Neural cell (in vitro differentiated cells): ENCODE results near the gene PCED1B. TPM values are rescaled to one million over a fixed set of nuclear protein-coding genes. Genes with fewer than 3 reads are reported as not detected.

Source experiments
- H2AFZ ChIP-seq: fragments of 200-600, 300-800 bp; sonication (generic), shearing (Covaris generic); 2 replicates; pipeline ENCODE4 v1.6.0; 2014; ENCODE audit warnings: low read depth, mild to moderate bottlenecking, antibody characterized with exemption, low read length, moderate library complexity
- H3F3A ChIP-seq: fragments of 200-600 bp; shearing (Covaris generic); 2 replicates; pipeline ENCODE4 v1.6.1; 2016; ENCODE audit warnings: mild to moderate bottlenecking, moderate library complexity, mixed read lengths, antibody characterized with exemption, low read length; ENCODE audit not compliant: insufficient read depth, poor library complexity, severe bottlenecking
- H3K27ac ChIP-seq: fragments of 200-600, 300-800 bp; sonication (generic), shearing (Covaris generic); 2 replicates; pipeline ENCODE4 v1.5.1; 2014; ENCODE audit warnings: mild to moderate bottlenecking, low read length, moderate library complexity
- H3K27me3 ChIP-seq: fragments of 300-800, 200-600 bp; sonication (generic), shearing (Covaris generic); 2 replicates; pipeline ENCODE4 v1.6.0; 2014; ENCODE audit warnings: mild to moderate bottlenecking, low read depth, low read length, moderate library complexity; ENCODE audit not compliant: insufficient read depth
- H3K36me3 ChIP-seq: fragments of 300-800, 200-600 bp; sonication (generic), shearing (Covaris generic); 2 replicates; pipeline ENCODE4 v1.5.1; 2014; ENCODE audit warnings: mild to moderate bottlenecking, antibody characterized with exemption, low read length, moderate library complexity; ENCODE audit not compliant: insufficient read depth
- H3K4me2 ChIP-seq: fragments of 300-800, 200-600 bp; sonication (generic), shearing (Covaris generic); 2 replicates; pipeline ENCODE4 v1.6.0; 2014; ENCODE audit warnings: mild to moderate bottlenecking, low read length
- H3K4me3 ChIP-seq: fragments of 300-800, 200-600 bp; sonication (generic), shearing (Covaris generic); 2 replicates; pipeline ENCODE4 v1.5.1; 2014; ENCODE audit warnings: mild to moderate bottlenecking, low read length, moderate library complexity
- H3K79me2 ChIP-seq: fragments of 200-600 bp; shearing (Covaris generic); replicated peaks from 2 replicates; pipeline ENCODE4 v1.6.0; 2014; ENCODE audit warnings: mild to moderate bottlenecking, low read length, moderate library complexity; ENCODE audit not compliant: insufficient read depth
- H3K9ac ChIP-seq: fragments of 300-800, 200-600 bp; sonication (generic), shearing (Covaris generic); 2 replicates; pipeline ENCODE4 v1.6.1; 2016; ENCODE audit warnings: mild to moderate bottlenecking, low read length, mixed read lengths
- H3K9me2 ChIP-seq: fragments of 200-600 bp; shearing (Covaris generic); 2 replicates; pipeline ENCODE4 v1.6.1; 2016; ENCODE audit warnings: mild to moderate bottlenecking, low read length, mixed read lengths; ENCODE audit not compliant: insufficient read depth
- H3K9me3 ChIP-seq: fragments of 200-600, 300-800 bp; sonication (generic), shearing (Covaris generic); 2 replicates; pipeline ENCODE4 v1.6.1; 2016; ENCODE audit warnings: mild to moderate bottlenecking, mixed run types, low read length, moderate library complexity, mixed read lengths
- H4K20me1 ChIP-seq: fragments of 200-600 bp; shearing (Covaris generic); 2 replicates; pipeline ENCODE4 v1.6.1; 2016; ENCODE audit warnings: mild to moderate bottlenecking, mixed run types; ENCODE audit not compliant: insufficient read depth
- EP300 ChIP-seq: fragments of 450-650 bp; conservative IDR thresholded peaks from 2 replicates; pipeline ENCODE4 v1.6.1; 2014; ENCODE audit warnings: antibody characterized with exemption, mild to moderate bottlenecking, moderate library complexity; ENCODE audit not compliant: poor library complexity, severe bottlenecking
- EZH2 ChIP-seq: fragments of 200-600, 300-800 bp; shearing (Covaris generic), sonication (generic); IDR thresholded peaks from 2 replicates; pipeline ENCODE4 v1.6.1; 2014; ENCODE audit warnings: antibody characterized with exemption, low read length, borderline replicate concordance, mild to moderate bottlenecking; ENCODE audit not compliant: insufficient read depth, poor library complexity, severe bottlenecking
- MXI1 ChIP-seq: fragments of 450-650 bp; conservative IDR thresholded peaks from 2 replicates; pipeline ENCODE4 v1.6.1; 2014; ENCODE audit warnings: antibody characterized with exemption, mild to moderate bottlenecking; ENCODE audit not compliant: poor library complexity, severe bottlenecking
- POLR2AphosphoS5 ChIP-seq: IDR thresholded peaks from 2 replicates; pipeline ENCODE4 v1.6.1; 2012
- RAD21 ChIP-seq: fragments of 450-650 bp; conservative IDR thresholded peaks from 2 replicates; pipeline ENCODE4 v1.6.1; 2014; ENCODE audit warnings: antibody characterized with exemption, mild to moderate bottlenecking, moderate library complexity
- SMC3 ChIP-seq: fragments of 450-650 bp; conservative IDR thresholded peaks from 2 replicates; pipeline ENCODE4 v1.6.1; 2014; ENCODE audit warnings: antibody characterized with exemption, mild to moderate bottlenecking, moderate library complexity; ENCODE audit not compliant: poor library complexity
- TAF1 ChIP-seq: IDR thresholded peaks from 2 replicates; pipeline ENCODE4 v1.6.1; 2012; ENCODE audit warnings: low read depth
- polyA plus RNA-seq: library from polyadenylated mRNA; depleted of rRNA; stranded (reverse); fragments of >200 nt; gene quantifications from 2 replicates; pipeline ENCODE4 v1.2.3, GENCODE V29; 2014
- TF ChIP-seq, protein P1 (sequence below): IDR thresholded peaks from 2 replicates; pipeline ENCODE4 v1.6.1; 2012; ENCODE audit warnings: borderline replicate concordance
- TF ChIP-seq, protein P2 (sequence below): fragments of 450-650 bp; IDR thresholded peaks from 2 replicates; pipeline ENCODE4 v1.5.1; 2014; ENCODE audit warnings: antibody characterized with exemption, mild to moderate bottlenecking, moderate library complexity; ENCODE audit not compliant: poor library complexity, severe bottlenecking

Gene PCED1B
- polyA plus RNA-seq, 1 donor from 2014 or later, result not detected

DNA sequence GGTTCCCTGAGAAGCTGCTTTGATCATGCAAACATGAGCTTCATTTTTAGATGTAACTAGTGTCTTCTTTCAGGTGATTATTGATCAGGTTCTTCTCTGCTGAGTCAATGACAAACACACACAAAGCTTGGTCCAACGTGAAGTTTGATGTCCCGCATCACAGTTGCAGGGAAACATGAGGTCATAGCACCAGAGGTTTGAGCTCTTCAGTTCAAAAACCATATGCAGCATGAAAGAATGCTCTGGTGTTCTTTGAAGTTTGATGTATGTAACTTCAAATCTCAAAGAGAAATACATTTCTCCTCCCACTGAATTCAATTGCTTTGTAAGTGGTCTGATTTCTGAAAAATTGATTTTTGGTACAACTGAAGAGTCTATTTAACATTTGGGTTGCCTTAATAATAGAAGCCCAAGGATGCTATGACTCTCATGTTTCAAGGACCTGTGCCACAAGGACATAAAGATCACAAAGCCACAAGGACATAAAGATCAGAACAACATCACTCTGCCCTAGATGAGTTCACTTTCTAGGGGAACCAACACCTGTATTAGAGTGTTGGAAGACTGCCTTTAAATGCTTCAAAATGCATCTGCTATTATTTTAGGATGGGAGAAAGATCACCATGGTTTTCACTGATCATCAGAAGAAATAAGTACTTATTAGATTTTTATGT is 31.4 kb downstream of the PCED1B start:
- Histone ChIP-seq H3K4me2 (no peak overlapping the region), H3K27ac (no peak overlapping the region), H3K36me3 (no peaks in the 10 kb centered on the region), H3K27me3 (no peaks in the 10 kb centered on the region), H3K79me2 (no peaks in the 10 kb centered on the region), H3K9me3 (no peaks in the 10 kb centered on the region), H3K4me3 (no peak overlapping the region), H4K20me1 (no peaks in the 10 kb centered on the region), H3F3A (no peaks in the 10 kb centered on the region), H3K9ac (no peak overlapping the region), H2AFZ (no peak overlapping the region), H3K9me2 (no peaks in the 10 kb centered on the region)
- TF ChIP-seq EZH2 (no peak), SMC3 (no peak), EP300 (no peak), MXI1 (no peak), POLR2AphosphoS5 (no peak), RAD21 (no peak), TAF1 (no peak)
- TF ChIP-seq, protein P1, sequence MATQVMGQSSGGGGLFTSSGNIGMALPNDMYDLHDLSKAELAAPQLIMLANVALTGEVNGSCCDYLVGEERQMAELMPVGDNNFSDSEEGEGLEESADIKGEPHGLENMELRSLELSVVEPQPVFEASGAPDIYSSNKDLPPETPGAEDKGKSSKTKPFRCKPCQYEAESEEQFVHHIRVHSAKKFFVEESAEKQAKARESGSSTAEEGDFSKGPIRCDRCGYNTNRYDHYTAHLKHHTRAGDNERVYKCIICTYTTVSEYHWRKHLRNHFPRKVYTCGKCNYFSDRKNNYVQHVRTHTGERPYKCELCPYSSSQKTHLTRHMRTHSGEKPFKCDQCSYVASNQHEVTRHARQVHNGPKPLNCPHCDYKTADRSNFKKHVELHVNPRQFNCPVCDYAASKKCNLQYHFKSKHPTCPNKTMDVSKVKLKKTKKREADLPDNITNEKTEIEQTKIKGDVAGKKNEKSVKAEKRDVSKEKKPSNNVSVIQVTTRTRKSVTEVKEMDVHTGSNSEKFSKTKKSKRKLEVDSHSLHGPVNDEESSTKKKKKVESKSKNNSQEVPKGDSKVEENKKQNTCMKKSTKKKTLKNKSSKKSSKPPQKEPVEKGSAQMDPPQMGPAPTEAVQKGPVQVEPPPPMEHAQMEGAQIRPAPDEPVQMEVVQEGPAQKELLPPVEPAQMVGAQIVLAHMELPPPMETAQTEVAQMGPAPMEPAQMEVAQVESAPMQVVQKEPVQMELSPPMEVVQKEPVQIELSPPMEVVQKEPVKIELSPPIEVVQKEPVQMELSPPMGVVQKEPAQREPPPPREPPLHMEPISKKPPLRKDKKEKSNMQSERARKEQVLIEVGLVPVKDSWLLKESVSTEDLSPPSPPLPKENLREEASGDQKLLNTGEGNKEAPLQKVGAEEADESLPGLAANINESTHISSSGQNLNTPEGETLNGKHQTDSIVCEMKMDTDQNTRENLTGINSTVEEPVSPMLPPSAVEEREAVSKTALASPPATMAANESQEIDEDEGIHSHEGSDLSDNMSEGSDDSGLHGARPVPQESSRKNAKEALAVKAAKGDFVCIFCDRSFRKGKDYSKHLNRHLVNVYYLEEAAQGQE, result no peak
- TF ChIP-seq, protein P2, sequence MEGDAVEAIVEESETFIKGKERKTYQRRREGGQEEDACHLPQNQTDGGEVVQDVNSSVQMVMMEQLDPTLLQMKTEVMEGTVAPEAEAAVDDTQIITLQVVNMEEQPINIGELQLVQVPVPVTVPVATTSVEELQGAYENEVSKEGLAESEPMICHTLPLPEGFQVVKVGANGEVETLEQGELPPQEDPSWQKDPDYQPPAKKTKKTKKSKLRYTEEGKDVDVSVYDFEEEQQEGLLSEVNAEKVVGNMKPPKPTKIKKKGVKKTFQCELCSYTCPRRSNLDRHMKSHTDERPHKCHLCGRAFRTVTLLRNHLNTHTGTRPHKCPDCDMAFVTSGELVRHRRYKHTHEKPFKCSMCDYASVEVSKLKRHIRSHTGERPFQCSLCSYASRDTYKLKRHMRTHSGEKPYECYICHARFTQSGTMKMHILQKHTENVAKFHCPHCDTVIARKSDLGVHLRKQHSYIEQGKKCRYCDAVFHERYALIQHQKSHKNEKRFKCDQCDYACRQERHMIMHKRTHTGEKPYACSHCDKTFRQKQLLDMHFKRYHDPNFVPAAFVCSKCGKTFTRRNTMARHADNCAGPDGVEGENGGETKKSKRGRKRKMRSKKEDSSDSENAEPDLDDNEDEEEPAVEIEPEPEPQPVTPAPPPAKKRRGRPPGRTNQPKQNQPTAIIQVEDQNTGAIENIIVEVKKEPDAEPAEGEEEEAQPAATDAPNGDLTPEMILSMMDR, result no peak

DNA sequence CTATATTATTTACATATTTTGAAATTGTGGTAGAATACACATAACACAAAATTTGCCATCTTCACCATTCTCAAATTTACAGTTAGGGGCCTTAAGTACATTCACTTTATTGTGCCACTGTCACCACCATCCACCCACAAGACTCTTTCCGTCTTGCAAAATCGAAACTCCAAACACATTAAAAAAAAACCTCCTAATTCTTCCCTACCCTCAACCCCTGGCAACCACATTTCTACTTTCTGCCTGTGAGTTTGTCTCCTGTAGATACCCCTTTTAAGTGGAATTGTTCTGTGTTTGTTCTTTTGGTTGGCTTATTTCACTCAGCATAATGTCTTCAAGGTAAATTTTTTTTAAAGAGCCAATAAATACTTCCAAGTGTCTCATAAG is 32.0 kb downstream of the PCED1B start:
- Histone ChIP-seq H3K27me3 (no peaks in the 10 kb centered on the region), H3K4me2 (no peak overlapping the region), H3K27ac (no peak overlapping the region)

More for the DNA sequence above, 32.0 kb downstream of the PCED1B start:
- Histone ChIP-seq H3K9ac (no peak overlapping the region), H3F3A (no peaks in the 10 kb centered on the region), H2AFZ (no peak overlapping the region), H4K20me1 (no peaks in the 10 kb centered on the region), H3K36me3 (no peaks in the 10 kb centered on the region), H3K9me2 (no peaks in the 10 kb centered on the region), H3K79me2 (no peaks in the 10 kb centered on the region), H3K9me3 (no peaks in the 10 kb centered on the region), H3K4me3 (no peak overlapping the region)
- TF ChIP-seq POLR2AphosphoS5 (no peak), EZH2 (no peak), SMC3 (no peak), TAF1 (no peak)
- TF ChIP-seq, protein P1, result no peak
